Measurements from ENCODE around the gene CHCHD3. TPM values are rescaled to one million over a fixed set of nuclear protein-coding genes. Genes with fewer than 3 reads are reported as not detected.

The CHCHD3 gene
- polyA plus RNA-seq, 2 of the 4 experiments (the other 2 are of a cell fraction) = 96.7 to 139 TPM

GRCh38 chr7:133076142-133076541, 5.7 kb downstream of the CHCHD3 start:
- Histone ChIP-seq H3K9me3 (no peaks in the 10 kb centered on the region), H3K4me2 (no peak overlapping the region), H3K27ac (no peak overlapping the region), H3K4me1 (peaks cover 13% of the 10 kb centered on the region; the same call in 2 of the 3 replicates), H3K4me3 (no peak overlapping the region)
- ChIA-PET CTCF (no interaction called here), POLR2A (no interaction called here)
- ATAC-seq (no peak), FAIRE-seq (no peak), DNase-seq (ENCODE audit: low read depth in 1 of 2, low spot score in 1 of 2) (no peak)
- 95% methylated on average over 2 of the region's 2 CpGs for WGBS (ENCODE audit: missing lambda C conversion rate)
- no peak for TF ChIP-seq SMC3 (IDR thresholded peaks at IDR 0.05)
- no peak for TF ChIP-seq TP53 (CRISPR knock-in tag; IDR thresholded peaks at IDR 0.05)
- no peak for TF ChIP-seq ZNF302 (CRISPR knock-in tag; IDR thresholded peaks at IDR 0.05)
- TF ChIP-seq ZFP36 (IDR thresholded peaks at IDR 0.05; ENCODE audit: borderline replicate concordance, partially characterized antibody) = no peak
- no peak for TF ChIP-seq HMGXB4 (CRISPR knock-in tag; IDR thresholded peaks at IDR 0.05; ENCODE audit: borderline replicate concordance)
- no peak for TF ChIP-seq PHF8 (IDR thresholded peaks at IDR 0.05; ENCODE audit: borderline replicate concordance, low read depth)
- TF ChIP-seq MAZ (IDR thresholded peaks at IDR 0.05; ENCODE audit: borderline replicate concordance, low read depth, low read length) = no peak

DNA sequence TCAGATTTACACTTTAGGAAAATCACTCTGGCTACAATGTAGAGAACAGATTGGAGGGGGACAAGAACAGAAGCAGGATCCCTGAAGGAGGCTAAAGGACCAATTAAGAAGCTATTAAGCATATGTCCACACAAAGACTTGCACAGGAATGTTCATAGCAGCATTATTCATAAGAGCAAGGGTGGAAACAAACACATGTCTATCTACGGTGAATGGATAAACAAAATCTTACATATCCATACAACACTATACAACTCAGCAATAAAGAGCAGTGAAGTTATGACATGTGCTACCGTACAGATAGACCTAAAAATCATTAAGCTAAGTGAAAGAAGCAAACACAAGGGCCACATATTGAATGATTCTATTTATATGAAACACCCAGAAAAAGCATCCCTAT, 10.4 kb downstream of the CHCHD3 start:
- TF ChIP-seq JUN (IDR thresholded peaks at IDR 0.05) (no peak), EHF (CRISPR knock-in tag; IDR thresholded peaks at IDR 0.05) (no peak), FOSL2 (IDR thresholded peaks at IDR 0.05) (no peak), FOSL2 (CRISPR knock-in tag; IDR thresholded peaks at IDR 0.05) (no peak), BHLHE40 (IDR thresholded peaks at IDR 0.05; ENCODE audit: low read depth, low read length) (no peak), ESRRA (IDR thresholded peaks at IDR 0.05; ENCODE audit: borderline replicate concordance, low read length) (no peak), CBX8 (IDR thresholded peaks at IDR 0.05) (no peak), HDAC2 (IDR thresholded peaks at IDR 0.05) (no peak), REST (IDR thresholded peaks at IDR 0.05) (no peak)
- no peak overlapping the region for H3K4me2 ChIP-seq
- ChIA-PET POLR2A (no interaction called here), CTCF (no interaction called here)
- H3K27ac ChIP-seq = no peak overlapping the region
- no peaks in the 10 kb centered on the region for H3K9me3 ChIP-seq
- ATAC-seq = no peak
- FAIRE-seq = no peak
- 95% methylated on average over 2 of the region's 2 CpGs for WGBS (ENCODE audit: missing lambda C conversion rate)
- H3K4me3 ChIP-seq = no peak overlapping the region
- no peak for DNase-seq (ENCODE audit: low read depth in 1 of 2, low spot score in 1 of 2)
- no peaks in the 10 kb centered on the region for H3K4me1 ChIP-seq

DNA sequence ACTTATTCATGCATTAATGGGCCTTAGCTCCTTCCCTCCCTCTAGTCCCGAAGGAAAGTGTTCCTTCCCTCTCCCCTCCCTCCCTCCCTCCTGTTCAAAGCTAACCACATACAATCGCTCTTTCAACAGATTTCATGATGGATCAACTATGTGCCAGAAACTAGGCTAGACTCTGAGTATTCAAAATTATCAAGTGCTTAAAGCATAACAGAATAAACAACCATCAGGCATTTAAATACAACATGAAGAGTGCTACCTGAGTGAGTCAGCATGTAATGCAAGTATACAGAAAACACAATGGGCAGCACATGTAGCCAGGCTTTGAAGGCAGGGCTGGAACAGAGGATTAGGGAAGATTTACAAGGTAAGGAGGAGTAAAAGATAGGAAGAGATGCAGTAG, 11.3 kb downstream of the CHCHD3 start:
- 82% methylated on average over 2 of the region's 2 CpGs for WGBS (ENCODE audit: missing lambda C conversion rate)
- Histone ChIP-seq H3K4me3 (no peak overlapping the region), H3K9me3 (no peaks in the 10 kb centered on the region), H3K4me1 (no peaks in the 10 kb centered on the region), H3K27ac (no peak overlapping the region), H3K4me2 (no peak overlapping the region)
- POLR2A ChIA-PET = no interaction called here
- FAIRE-seq (no peak), ATAC-seq (no peak), DNase-seq (ENCODE audit: low read depth in 1 of 2, low spot score in 1 of 2) (no peak)
- CTCF ChIA-PET = no interaction called here
- TF ChIP-seq FOSL2 (IDR thresholded peaks at IDR 0.05) (no peak), FOSL2 (CRISPR knock-in tag; IDR thresholded peaks at IDR 0.05) (no peak), ZFP36 (IDR thresholded peaks at IDR 0.05; ENCODE audit: borderline replicate concordance, partially characterized antibody) (no peak), MAFK (IDR thresholded peaks at IDR 0.05; ENCODE audit: partially characterized antibody) (no peak), POLR2AphosphoS2 (conservative IDR thresholded peaks at IDR 0.05; ENCODE audit: low read length) (no peak), TFCP2L1 (CRISPR knock-in tag; IDR thresholded peaks at IDR 0.05) (no peak)
- TF ChIP-seq, protein P1, sequence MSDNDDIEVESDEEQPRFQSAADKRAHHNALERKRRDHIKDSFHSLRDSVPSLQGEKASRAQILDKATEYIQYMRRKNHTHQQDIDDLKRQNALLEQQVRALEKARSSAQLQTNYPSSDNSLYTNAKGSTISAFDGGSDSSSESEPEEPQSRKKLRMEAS (IDR thresholded peaks at IDR 0.05) = no peak
- TF ChIP-seq, protein P2, sequence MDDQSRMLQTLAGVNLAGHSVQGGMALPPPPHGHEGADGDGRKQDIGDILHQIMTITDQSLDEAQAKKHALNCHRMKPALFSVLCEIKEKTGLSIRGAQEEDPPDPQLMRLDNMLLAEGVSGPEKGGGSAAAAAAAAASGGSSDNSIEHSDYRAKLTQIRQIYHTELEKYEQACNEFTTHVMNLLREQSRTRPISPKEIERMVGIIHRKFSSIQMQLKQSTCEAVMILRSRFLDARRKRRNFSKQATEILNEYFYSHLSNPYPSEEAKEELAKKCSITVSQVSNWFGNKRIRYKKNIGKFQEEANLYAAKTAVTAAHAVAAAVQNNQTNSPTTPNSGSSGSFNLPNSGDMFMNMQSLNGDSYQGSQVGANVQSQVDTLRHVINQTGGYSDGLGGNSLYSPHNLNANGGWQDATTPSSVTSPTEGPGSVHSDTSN (IDR thresholded peaks at IDR 0.05) = no peak
